Upper lobe of left lung (tissue), 4 donors: Measurements from ENCODE around the gene NRXN3.

Experiments used
- CTCF ChIP-seq, 6 experiments: fragments of 450-650 bp in 4 of 6; fragments of 200-600 bp in 2 of 6; sonication (generic) in 2 of 6; IDR thresholded peaks; one replicate each; pipeline ENCODE4 v1.5.1; 2016 to 2019; ENCODE audit warnings: antibody characterized with exemption in 6 of 6
- EP300 ChIP-seq, 4 donors: sonication (generic); formaldehyde crosslinking; IDR thresholded peaks; one replicate each; pipeline ENCODE4 v1.5.1; 2017; ENCODE audit warnings: antibody characterized with exemption in 4 of 4, control low read depth in 2 of 4
- POLR2A ChIP-seq, 4 donors: fragments of 450-650 bp; IDR thresholded peaks; one replicate each; pipeline ENCODE4 v1.5.1; 2016 to 2017; ENCODE audit warnings: antibody characterized with exemption in 4 of 4, mild to moderate bottlenecking in 2 of 4
- POLR2AphosphoS5 ChIP-seq, 2 donors: sonication (generic); formaldehyde crosslinking; IDR thresholded peaks; one replicate each; pipeline ENCODE4 v1.5.1; 2017; ENCODE audit warnings: antibody characterized with exemption in 2 of 2

- TF ChIP-seq POLR2AphosphoS5 (IDR thresholded peaks at IDR 0.05) (no peak), CTCF (IDR thresholded peaks at IDR 0.05) (no peak), EP300 (IDR thresholded peaks at IDR 0.05) (no peak), POLR2A (IDR thresholded peaks at IDR 0.05) (no peak)
Measured at GRCh38 chr14:79405512-79405910, 1235.3 kb downstream of the NRXN3 start.
